Activated CD8-positive, alpha-beta T cell treated with anti-CD3 and anti-CD28 coated beads for 36 hours (primary cell): Measurements from ENCODE around the gene FOSL1. TPM values are rescaled to one million over a fixed set of nuclear protein-coding genes. Genes with fewer than 3 reads are reported as not detected.

Experiments
- ATAC-seq: fragments of 200-7000 bp; cut with Tn5 transposase; one replicate; pipeline ENCODE4 v1.10.0; 2021; ENCODE audit warnings: mild to moderate bottlenecking, moderate library complexity
- CTCF ChIA-PET: fragments of 350-600 bp; sonication (Branson Sonifier 250); formaldehyde crosslinking; loops from one replicate; lab custom pipeline; 2021; ENCODE audit warnings: antibody characterized with exemption; lab: Charles Lee
- POLR2A ChIA-PET: fragments of 350-600 bp; sonication (Branson Sonifier 250); formaldehyde crosslinking; loops from one replicate; lab custom pipeline; 2021; ENCODE audit warnings: antibody characterized with exemption; lab: Charles Lee
- DNase-seq: peaks from one replicate; pipeline ENCODE4 v3.0.0-alpha.2; 2020
- H3K27ac Mint-ChIP-seq: one replicate; pipeline ENCODE4 v1.8.0; 2021; ENCODE audit warnings: mild to moderate bottlenecking, mixed read lengths
- H3K27me3 Mint-ChIP-seq: one replicate; pipeline ENCODE4 v1.8.0; 2021; ENCODE audit warnings: mixed read lengths
- H3K36me3 Mint-ChIP-seq: one replicate; pipeline ENCODE4 v1.8.0; 2021; ENCODE audit warnings: low read depth, mixed read lengths
- H3K4me1 Mint-ChIP-seq: one replicate; pipeline ENCODE4 v1.8.0; 2021; ENCODE audit warnings: low read depth, mixed read lengths
- H3K4me3 Mint-ChIP-seq: one replicate; pipeline ENCODE4 v1.8.0; 2021; ENCODE audit warnings: mild to moderate bottlenecking, moderate library complexity, mixed read lengths
- H3K9me3 Mint-ChIP-seq: one replicate; pipeline ENCODE4 v1.8.0; 2021; ENCODE audit warnings: mixed read lengths
- intact Hi-C: fragments of 100-400 bp; cut with micrococcal nuclease; formaldehyde crosslinking; loops from one replicate; pipeline ENCODE4 v1.10.0; 2022
- total RNA-seq, 2 experiments: library from RNA; stranded (reverse); gene quantifications; one replicate each; pipeline ENCODE4 v1.2.3, GENCODE V29; 2021
- TF ChIP-seq, protein P1 (sequence below): fragments of 200-600 bp; IDR thresholded peaks from one replicate; pipeline ENCODE4 v1.8.0; 2022; ENCODE audit warnings: antibody characterized with exemption, mild to moderate bottlenecking

FOSL1 gene
- total RNA-seq, 2 experiments from 2014 or later, result 9.9 to 10.2 TPM

- Mint-ChIP-seq H3K36me3 (peaks cover 33% of the 10 kb centered on the region), H3K27ac (peak overlapping the region; percentile 77), H3K27me3 (no peaks in the 10 kb centered on the region), H3K4me1 (peaks cover 52% of the 10 kb centered on the region), H3K9me3 (no peaks in the 10 kb centered on the region), H3K4me3 (no peak overlapping the region)
- DNase-seq (no peak), ATAC-seq (no peak)
- POLR2A ChIA-PET, result interaction anchor here (0.6 to 28.1 kb wide), 9 partner anchors 7 to 185 kb away, joined by 3 to 560 read pairs (median 5); partner anchors contain the start of genes CFL1, EFEMP2, FOSL1 and KAT5
- intact Hi-C loops, result no loop called here
- CTCF ChIA-PET, result interaction anchor here (0.6 to 10.5 kb wide), 55 partner anchors 7 to 277 kb away, joined by 3 to 283 read pairs (median 7); partner anchors contain the start of genes BANF1, C11orf68, CFL1 and CST6
- TF ChIP-seq, protein P1, sequence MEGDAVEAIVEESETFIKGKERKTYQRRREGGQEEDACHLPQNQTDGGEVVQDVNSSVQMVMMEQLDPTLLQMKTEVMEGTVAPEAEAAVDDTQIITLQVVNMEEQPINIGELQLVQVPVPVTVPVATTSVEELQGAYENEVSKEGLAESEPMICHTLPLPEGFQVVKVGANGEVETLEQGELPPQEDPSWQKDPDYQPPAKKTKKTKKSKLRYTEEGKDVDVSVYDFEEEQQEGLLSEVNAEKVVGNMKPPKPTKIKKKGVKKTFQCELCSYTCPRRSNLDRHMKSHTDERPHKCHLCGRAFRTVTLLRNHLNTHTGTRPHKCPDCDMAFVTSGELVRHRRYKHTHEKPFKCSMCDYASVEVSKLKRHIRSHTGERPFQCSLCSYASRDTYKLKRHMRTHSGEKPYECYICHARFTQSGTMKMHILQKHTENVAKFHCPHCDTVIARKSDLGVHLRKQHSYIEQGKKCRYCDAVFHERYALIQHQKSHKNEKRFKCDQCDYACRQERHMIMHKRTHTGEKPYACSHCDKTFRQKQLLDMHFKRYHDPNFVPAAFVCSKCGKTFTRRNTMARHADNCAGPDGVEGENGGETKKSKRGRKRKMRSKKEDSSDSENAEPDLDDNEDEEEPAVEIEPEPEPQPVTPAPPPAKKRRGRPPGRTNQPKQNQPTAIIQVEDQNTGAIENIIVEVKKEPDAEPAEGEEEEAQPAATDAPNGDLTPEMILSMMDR, result no peak
These were observed 16.1 kb downstream of the FOSL1 start for GRCh38 chr11:65883786-65884715.

GRCh38 chr11:65883058-65883761, 17.0 kb downstream of the FOSL1 start:
- peaks cover 32% of the 10 kb centered on the region for H3K36me3 Mint-ChIP-seq
- no peak for DNase-seq
- ATAC-seq, result no peak
- peaks cover 57% of the 10 kb centered on the region for H3K4me1 Mint-ChIP-seq
- H3K27me3 Mint-ChIP-seq, result no peaks in the 10 kb centered on the region
- TF ChIP-seq, protein P1, result no peak
- POLR2A ChIA-PET, result interaction anchor here (1.9 to 28.1 kb wide), 3 partner anchors 16 to 89 kb away, joined by 7 to 560 read pairs (median 7); partner anchors contain the start of genes CFL1, EFEMP2 and MUS81
- H3K4me3 Mint-ChIP-seq, result no peak overlapping the region
- peak overlapping the region; percentile 57 for H3K27ac Mint-ChIP-seq
- H3K9me3 Mint-ChIP-seq, result no peaks in the 10 kb centered on the region
- CTCF ChIA-PET, result interaction anchor here (1.2 to 10.5 kb wide), 18 partner anchors 12 to 171 kb away, joined by 3 to 283 read pairs (median 12); partner anchors contain the start of genes BANF1, CFL1, EFEMP2 and EIF1AD
- intact Hi-C loops, result no loop called here

GRCh38 chr11:65882120-65883057, 17.8 kb downstream of the FOSL1 start:
- ATAC-seq, result no peak
- H3K27me3 Mint-ChIP-seq, result no peaks in the 10 kb centered on the region
- H3K4me3 Mint-ChIP-seq, result peak overlapping the region; percentile 2
- H3K27ac Mint-ChIP-seq, result no peak overlapping the region
- DNase-seq, result no peak
- TF ChIP-seq, protein P1, result no peak
- peaks cover 28% of the 10 kb centered on the region for H3K36me3 Mint-ChIP-seq
- H3K4me1 Mint-ChIP-seq, result peaks cover 61% of the 10 kb centered on the region
- ChIA-PET POLR2A (interaction anchor here (1.1 to 28.1 kb wide), 2 partner anchors 22 to 36 kb away, joined by 3 to 560 read pairs; partner anchors contain the start of genes CFL1, EFEMP2 and MUS81), CTCF (interaction anchor here (0.8 to 10.5 kb wide), 5 partner anchors 6 to 106 kb away, joined by 3 to 283 read pairs (median 5); partner anchors contain the start of genes CCDC85B, CFL1, FIBP and MUS81)
- no peaks in the 10 kb centered on the region for H3K9me3 Mint-ChIP-seq
- intact Hi-C loops, result no loop called here

DNA sequence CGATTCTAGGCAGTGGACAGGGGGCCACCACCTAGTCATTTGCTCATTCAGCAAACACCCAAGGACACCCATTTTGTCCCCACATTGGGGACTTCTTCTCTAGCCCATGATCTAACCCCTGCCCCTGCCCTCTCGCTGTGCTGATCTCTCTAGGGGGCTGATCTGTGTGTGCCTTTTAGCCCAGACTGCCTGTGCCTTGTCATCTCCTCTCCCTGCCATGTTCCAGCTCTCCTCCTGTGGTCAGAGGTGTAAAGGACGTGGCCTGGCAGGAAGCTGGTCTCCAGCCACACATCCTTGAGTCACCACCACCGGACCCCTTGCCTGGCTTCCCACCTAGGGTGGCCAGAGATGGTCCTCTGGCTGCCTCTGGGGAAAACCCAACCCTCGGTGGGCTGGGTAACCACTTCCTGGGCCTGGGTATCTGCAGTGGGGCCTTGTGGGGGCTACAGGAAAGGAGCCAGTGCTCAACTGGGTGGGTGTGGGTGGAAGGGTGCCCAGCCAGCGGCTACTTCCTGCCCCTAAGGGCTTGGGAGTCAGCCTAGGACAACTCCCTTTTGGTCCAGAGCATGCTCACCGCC, 19.3 kb downstream of the FOSL1 start:
- ATAC-seq, result peak; percentile 35
- ChIA-PET CTCF (interaction anchor here (1.1 to 6.6 kb wide), 4 partner anchors 8 to 107 kb away, joined by 4 to 43 read pairs (median 15); partner anchors contain the start of genes CCDC85B, FIBP and MUS81), POLR2A (interaction anchor here (1.4 to 28.1 kb wide), 3 partner anchors 9 to 168 kb away, joined by 3 to 560 read pairs (median 40); partner anchors contain the start of genes CCDC85B, CFL1, EFEMP2 and FIBP)
- Mint-ChIP-seq H3K36me3 (peaks cover 20% of the 10 kb centered on the region), H3K9me3 (no peaks in the 10 kb centered on the region), H3K4me3 (peak overlapping the region; percentile 89), H3K4me1 (peaks cover 62% of the 10 kb centered on the region), H3K27ac (peak overlapping the region; percentile 91), H3K27me3 (no peaks in the 10 kb centered on the region)
- peak; percentile 56 for DNase-seq
- TF ChIP-seq, protein P1, result no peak
- intact Hi-C loops, result no loop called here
